ENCODE data around the gene PROB1. TPM values are rescaled to one million over a fixed set of nuclear protein-coding genes. Genes with fewer than 3 reads are reported as not detected.

PROB1 gene
- total and polyA plus RNA-seq, 2 of the 13 experiments (the other 11 are each of a cell fraction or from before 2014, with no cell fraction given): 0.69 to 1.1 TPM

GRCh38 chr5:139383275-139383992, 11.5 kb downstream of the PROB1 start, which contains the start of gene SLC23A1 (continued):
- no peak for TF ChIP-seq ZNF318 (CRISPR knock-in tag; IDR thresholded peaks at IDR 0.05)
- no peak for TF ChIP-seq KLF15 (CRISPR knock-in tag; IDR thresholded peaks at IDR 0.05; ENCODE audit: borderline replicate concordance)
- no peak for TF ChIP-seq MATR3 (CRISPR knock-in tag; IDR thresholded peaks at IDR 0.05)
- TF ChIP-seq, protein P1, sequence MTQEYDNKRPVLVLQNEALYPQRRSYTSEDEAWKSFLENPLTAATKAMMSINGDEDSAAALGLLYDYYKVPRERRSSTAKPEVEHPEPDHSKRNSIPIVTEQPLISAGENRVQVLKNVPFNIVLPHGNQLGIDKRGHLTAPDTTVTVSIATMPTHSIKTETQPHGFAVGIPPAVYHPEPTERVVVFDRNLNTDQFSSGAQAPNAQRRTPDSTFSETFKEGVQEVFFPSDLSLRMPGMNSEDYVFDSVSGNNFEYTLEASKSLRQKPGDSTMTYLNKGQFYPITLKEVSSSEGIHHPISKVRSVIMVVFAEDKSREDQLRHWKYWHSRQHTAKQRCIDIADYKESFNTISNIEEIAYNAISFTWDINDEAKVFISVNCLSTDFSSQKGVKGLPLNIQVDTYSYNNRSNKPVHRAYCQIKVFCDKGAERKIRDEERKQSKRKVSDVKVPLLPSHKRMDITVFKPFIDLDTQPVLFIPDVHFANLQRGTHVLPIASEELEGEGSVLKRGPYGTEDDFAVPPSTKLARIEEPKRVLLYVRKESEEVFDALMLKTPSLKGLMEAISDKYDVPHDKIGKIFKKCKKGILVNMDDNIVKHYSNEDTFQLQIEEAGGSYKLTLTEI (CRISPR knock-in tag; conservative IDR thresholded peaks at IDR 0.05): no peak
- TF ChIP-seq, protein P2, sequence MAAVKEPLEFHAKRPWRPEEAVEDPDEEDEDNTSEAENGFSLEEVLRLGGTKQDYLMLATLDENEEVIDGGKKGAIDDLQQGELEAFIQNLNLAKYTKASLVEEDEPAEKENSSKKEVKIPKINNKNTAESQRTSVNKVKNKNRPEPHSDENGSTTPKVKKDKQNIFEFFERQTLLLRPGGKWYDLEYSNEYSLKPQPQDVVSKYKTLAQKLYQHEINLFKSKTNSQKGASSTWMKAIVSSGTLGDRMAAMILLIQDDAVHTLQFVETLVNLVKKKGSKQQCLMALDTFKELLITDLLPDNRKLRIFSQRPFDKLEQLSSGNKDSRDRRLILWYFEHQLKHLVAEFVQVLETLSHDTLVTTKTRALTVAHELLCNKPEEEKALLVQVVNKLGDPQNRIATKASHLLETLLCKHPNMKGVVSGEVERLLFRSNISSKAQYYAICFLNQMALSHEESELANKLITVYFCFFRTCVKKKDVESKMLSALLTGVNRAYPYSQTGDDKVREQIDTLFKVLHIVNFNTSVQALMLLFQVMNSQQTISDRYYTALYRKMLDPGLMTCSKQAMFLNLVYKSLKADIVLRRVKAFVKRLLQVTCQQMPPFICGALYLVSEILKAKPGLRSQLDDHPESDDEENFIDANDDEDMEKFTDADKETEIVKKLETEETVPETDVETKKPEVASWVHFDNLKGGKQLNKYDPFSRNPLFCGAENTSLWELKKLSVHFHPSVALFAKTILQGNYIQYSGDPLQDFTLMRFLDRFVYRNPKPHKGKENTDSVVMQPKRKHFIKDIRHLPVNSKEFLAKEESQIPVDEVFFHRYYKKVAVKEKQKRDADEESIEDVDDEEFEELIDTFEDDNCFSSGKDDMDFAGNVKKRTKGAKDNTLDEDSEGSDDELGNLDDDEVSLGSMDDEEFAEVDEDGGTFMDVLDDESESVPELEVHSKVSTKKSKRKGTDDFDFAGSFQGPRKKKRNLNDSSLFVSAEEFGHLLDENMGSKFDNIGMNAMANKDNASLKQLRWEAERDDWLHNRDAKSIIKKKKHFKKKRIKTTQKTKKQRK (IDR thresholded peaks at IDR 0.05; ENCODE audit: low read length): no peak
- no peak for TF ChIP-seq CBX2 (IDR thresholded peaks at IDR 0.05; ENCODE audit: low read depth, low read length)
- no peak for TF ChIP-seq CBX2 (CRISPR knock-in tag; IDR thresholded peaks at IDR 0.05; ENCODE audit: low read depth)
- TF ChIP-seq GFI1 (CRISPR knock-in tag; IDR thresholded peaks at IDR 0.05; ENCODE audit: borderline replicate concordance): 0 out of 2 replicates have a peak, but pooled peaks have one; percentile 18
- TF ChIP-seq ZNF598 (CRISPR knock-in tag; IDR thresholded peaks at IDR 0.05; ENCODE audit: borderline replicate concordance): no peak
- no peak for TF ChIP-seq FOXP4 (CRISPR knock-in tag; IDR thresholded peaks at IDR 0.05)
- no peak for TF ChIP-seq NR2F2 (IDR thresholded peaks at IDR 0.05; ENCODE audit: borderline replicate concordance, low read depth)
